CD14-positive monocyte (primary cell): Measurements from ENCODE around the gene MED31. TPM values are rescaled to one million over a fixed set of nuclear protein-coding genes. Genes with fewer than 3 reads are reported as not detected.

Experiments used
- DNase-seq, 3 donors: peaks; one replicate each; pipeline ENCODE4 v3.0.0-alpha.2; 2011 to 2022
- H2AFZ ChIP-seq: 2 replicates; pipeline ENCODE4 v1.6.0; 2012; ENCODE audit warnings: mild to moderate bottlenecking, low read depth, low read length, inconsistent platforms; ENCODE audit not compliant: insufficient read depth, poor library complexity, severe bottlenecking
- H3K27ac ChIP-seq, 2 donors: 1 replicate in 1 of 2; 2 replicates in 1 of 2; pipeline ENCODE4 v1.5.1; 2012 to 2013; ENCODE audit warnings: low read length in 2 of 2, control low read depth in 1 of 2, inconsistent platforms in 1 of 2, low read depth in 1 of 2, mild to moderate bottlenecking in 1 of 2
- H3K27me3 ChIP-seq, 2 donors: one replicate each; pipeline versions ENCODE4 v1.6.0 to v1.6.1; 2011 to 2013; ENCODE audit warnings: low read length in 2 of 2; ENCODE audit not compliant: control insufficient read depth in 2 of 2, insufficient read depth in 2 of 2
- H3K36me3 ChIP-seq, 2 donors: replicated peaks in 1 of 2; 1 replicate in 1 of 2; 2 replicates in 1 of 2; pipeline versions ENCODE4 v1.5.1 to v1.6.1; 2012 to 2013; ENCODE audit warnings: low read length in 2 of 2, control low read depth in 1 of 2, inconsistent platforms in 1 of 2, mild to moderate bottlenecking in 1 of 2; ENCODE audit not compliant: insufficient read depth in 2 of 2, control insufficient read depth in 1 of 2
- H3K4me1 ChIP-seq, 2 donors: 1 replicate in 1 of 2; 2 replicates in 1 of 2; pipeline versions ENCODE4 v1.5.1 to v1.6.1; 2012 to 2013; ENCODE audit warnings: low read length in 2 of 2, control low read depth in 1 of 2, inconsistent platforms in 1 of 2, mild to moderate bottlenecking in 1 of 2, moderate library complexity in 1 of 2; ENCODE audit not compliant: insufficient read depth in 2 of 2, control insufficient read depth in 1 of 2
- H3K4me2 ChIP-seq: replicated peaks from 2 replicates; pipeline ENCODE3; 2012; ENCODE audit warnings: low read length, moderate library complexity, mild to moderate bottlenecking; ENCODE audit not compliant: poor library complexity, severe bottlenecking; ENCODE audit errors: extremely low read depth
- H3K4me3 ChIP-seq, 3 experiments: fragments of 200-600 bp in 1 of 3; sonication (generic) in 1 of 3; replicated peaks in 1 of 3; 1 replicate in 2 of 3; 2 replicates in 1 of 3; pipeline ENCODE4 v1.5.1; 2011 to 2013; ENCODE audit warnings: low read length in 3 of 3, mild to moderate bottlenecking in 3 of 3, control low read depth in 2 of 3, low read depth in 2 of 3, inconsistent platforms in 1 of 3, moderate library complexity in 1 of 3
- H3K79me2 ChIP-seq: 2 replicates; pipeline ENCODE4 v1.6.0; 2012; ENCODE audit warnings: mild to moderate bottlenecking, control low read depth, inconsistent platforms, low read length, moderate library complexity; ENCODE audit not compliant: insufficient read depth
- H3K9ac ChIP-seq: 2 replicates; pipeline ENCODE4 v1.6.0; 2017; ENCODE audit warnings: low read length, mild to moderate bottlenecking; ENCODE audit not compliant: insufficient read depth, poor library complexity, severe bottlenecking
- H3K9me3 ChIP-seq, 2 donors: replicated peaks in 1 of 2; 1 replicate in 1 of 2; 2 replicates in 1 of 2; pipeline versions ENCODE4 v1.5.1 to v1.6.1; 2012 to 2013; ENCODE audit warnings: low read length in 2 of 2, control low read depth in 1 of 2; ENCODE audit not compliant: control insufficient read depth in 1 of 2, insufficient read depth in 1 of 2
- H4K20me1 ChIP-seq: 2 replicates; pipeline ENCODE4 v1.6.0; 2012; ENCODE audit warnings: mild to moderate bottlenecking, low read length, control low read depth, moderate library complexity; ENCODE audit not compliant: insufficient read depth
- H3K27ac Mint-ChIP-seq, 7 donors: one replicate each; pipeline ENCODE4 v1.8.0; 2020; ENCODE audit warnings: mild to moderate bottlenecking in 7 of 7, mixed read lengths in 7 of 7, moderate library complexity in 6 of 7, inconsistent platforms in 2 of 7
- H3K27me3 Mint-ChIP-seq, 3 donors: one replicate each; pipeline ENCODE4 v1.8.0; 2021 to 2022; ENCODE audit warnings: low read depth in 3 of 3, mild to moderate bottlenecking in 3 of 3, mixed read lengths in 3 of 3, moderate library complexity in 3 of 3, inconsistent platforms in 1 of 3
- H3K36me3 Mint-ChIP-seq, 2 donors: one replicate each; pipeline ENCODE4 v1.8.0; 2020; ENCODE audit warnings: mixed read lengths in 2 of 2, inconsistent platforms in 1 of 2, mild to moderate bottlenecking in 1 of 2
- H3K4me1 Mint-ChIP-seq: one replicate; pipeline ENCODE4 v1.8.0; 2020; ENCODE audit warnings: mild to moderate bottlenecking, mixed read lengths
- H3K4me3 Mint-ChIP-seq, 2 donors: one replicate each; pipeline ENCODE4 v1.8.0; 2020; ENCODE audit warnings: mild to moderate bottlenecking in 2 of 2, mixed read lengths in 2 of 2, moderate library complexity in 1 of 2
- H3K9me3 Mint-ChIP-seq, 7 donors: one replicate each; pipeline ENCODE4 v1.8.0; 2020 to 2022; ENCODE audit warnings: mixed read lengths in 7 of 7, mild to moderate bottlenecking in 6 of 7, moderate library complexity in 6 of 7, inconsistent platforms in 2 of 7
- CTCF ChIP-seq: fragments of 200-600 bp; IDR thresholded peaks from one replicate; pipeline ENCODE4 v1.8.0; 2022; ENCODE audit warnings: antibody characterized with exemption, mild to moderate bottlenecking
- WGBS: methylation state at CpG from one replicate; pipeline ENCODE4 v1.1.5; 2013; ENCODE audit warnings: missing lambda C conversion rate; ENCODE audit not compliant: insufficient coverage; 5-methylcytosine and 5-hydroxymethylcytosine counted together
- intact Hi-C, 2 donors: fragments of 100-400 bp; cut with micrococcal nuclease; formaldehyde crosslinking; loops; one replicate each; pipeline versions ENCODE4 v1.15.0 to v1.15.1; 2023
- polyA plus RNA-seq, 3 donors: library from polyadenylated mRNA; depleted of rRNA in 1 of 3; unstranded in 2 of 3; stranded (reverse) in 1 of 3; fragments of 300-500 nt in 2 of 3; fragments of >200 nt in 1 of 3; fragmentation: Illumina TruSeq in 2 of 3; gene quantifications; 1 replicate in 2 of 3; 2 replicates in 1 of 3; pipeline ENCODE4 v1.2.3, GENCODE V29; 2012 to 2021

MED31 gene
- polyA plus RNA-seq, 3 donors, result 6.8 to 38.2 (median 33.6) TPM

GRCh38 chr17:6627019-6627418, 24.4 kb downstream of the MED31 start:
- Histone ChIP-seq H3K27ac (no peak overlapping the region), H4K20me1 (no peaks in the 10 kb centered on the region), H3K4me3 (no peak overlapping the region), H3K4me2 (no peak overlapping the region), H3K36me3 (peaks cover 50 to 94% of the 10 kb centered on the region in 2 donors), H3K9ac (no peak overlapping the region), H3K4me1 (no peaks in the 10 kb centered on the region), H3K9me3 (no peaks in the 10 kb centered on the region), H3K79me2 (no peaks in the 10 kb centered on the region), H3K27me3 (no peaks in the 10 kb centered on the region), H2AFZ (no peak overlapping the region)
- H3K27me3 Mint-ChIP-seq, result no peaks in the 10 kb centered on the region
- DNase-seq, result no peak
- TF ChIP-seq CTCF, result no peak
- H3K27ac Mint-ChIP-seq, result no peak overlapping the region
- H3K4me3 Mint-ChIP-seq, result no peak overlapping the region
- H3K36me3 Mint-ChIP-seq, result peaks cover 66 to 79% of the 10 kb centered on the region in 2 donors
- intact Hi-C loops, result no loop called here
- WGBS, result no CpG with 5 or more reads among the region's 1 CpG
- no peaks in the 10 kb centered on the region for H3K9me3 Mint-ChIP-seq
- H3K4me1 Mint-ChIP-seq, result no peaks in the 10 kb centered on the region

GRCh38 chr17:6626616-6627015, 24.8 kb downstream of the MED31 start:
- no peaks in the 10 kb centered on the region for H3K9me3 Mint-ChIP-seq
- 88% methylated on average over 1 of the region's 6 CpGs for WGBS
- H3K27ac Mint-ChIP-seq, result peak overlapping the region in 1 of 7 donors; percentile 19

More at GRCh38 chr17:6626616-6627015, 24.8 kb downstream of the MED31 start:
- Histone ChIP-seq H3K4me2 (no peak overlapping the region), H3K9ac (no peak overlapping the region), H2AFZ (no peak overlapping the region), H3K27ac (no peak overlapping the region), H3K4me3 (no peak overlapping the region), H3K79me2 (no peaks in the 10 kb centered on the region), H3K36me3 (peaks cover 53 to 96% of the 10 kb centered on the region in 2 donors), H3K4me1 (no peaks in the 10 kb centered on the region), H4K20me1 (no peaks in the 10 kb centered on the region), H3K9me3 (no peaks in the 10 kb centered on the region), H3K27me3 (no peaks in the 10 kb centered on the region)
- intact Hi-C loops, result no loop called here
- Mint-ChIP-seq H3K4me3 (no peak overlapping the region), H3K4me1 (no peaks in the 10 kb centered on the region), H3K27me3 (no peaks in the 10 kb centered on the region), H3K36me3 (peaks cover 66 to 77% of the 10 kb centered on the region in 2 donors)
- TF ChIP-seq CTCF, result no peak
- DNase-seq, result no peak
